Urinary bladder (tissue), 4 donors: ENCODE data around the gene AXIN2. TPM values are rescaled to one million over a fixed set of nuclear protein-coding genes. Genes with fewer than 3 reads are reported as not detected.
"Not testable (repeated sequence)": the region's sequence is repeated elsewhere in the genome, so short reads cannot be mapped to it uniquely, and the experiment has no call there.

Source experiments
- DNase-seq: peaks from one replicate; pipeline ENCODE4 v3.0.0-alpha.2; 2015; ENCODE audit errors: extremely low spot score
- H3K27ac ChIP-seq: one replicate; pipeline ENCODE4 v1.5.1; 2013; ENCODE audit warnings: low read depth, mild to moderate bottlenecking, moderate library complexity
- H3K36me3 ChIP-seq: one replicate; pipeline ENCODE4 v1.6.1; 2013; ENCODE audit warnings: mild to moderate bottlenecking, moderate library complexity; ENCODE audit not compliant: insufficient read depth
- H3K4me1 ChIP-seq: one replicate; pipeline ENCODE4 v1.6.1; 2013; ENCODE audit warnings: mild to moderate bottlenecking, moderate library complexity; ENCODE audit not compliant: insufficient read depth
- H3K4me3 ChIP-seq: one replicate; pipeline ENCODE4 v1.5.1; 2013; ENCODE audit warnings: low read depth, low read length
- WGBS: extraction: QIAGEN DNeasy Blood & Tissue Kit; methylation state at CpG from one replicate; pipeline ENCODE4 v1.1.7; 2013; 5-methylcytosine and 5-hydroxymethylcytosine counted together
- polyA plus RNA-seq: library from polyadenylated mRNA; stranded (reverse); fragments of 200-250 nt; gene quantifications from one replicate; pipeline ENCODE4 v1.2.3, GENCODE V29; 2013
- total RNA-seq: library from RNA; depleted of rRNA; stranded (reverse); fragments of >200 nt; gene quantifications from one replicate; pipeline ENCODE4 v1.2.3, GENCODE V29; 2014
- donor health status: healthy with polysubstance abuse.
- donor health status: healthy.

AXIN2 gene
- total and polyA plus RNA-seq, 2 donors: 23.4 to 25.4 TPM

DNA sequence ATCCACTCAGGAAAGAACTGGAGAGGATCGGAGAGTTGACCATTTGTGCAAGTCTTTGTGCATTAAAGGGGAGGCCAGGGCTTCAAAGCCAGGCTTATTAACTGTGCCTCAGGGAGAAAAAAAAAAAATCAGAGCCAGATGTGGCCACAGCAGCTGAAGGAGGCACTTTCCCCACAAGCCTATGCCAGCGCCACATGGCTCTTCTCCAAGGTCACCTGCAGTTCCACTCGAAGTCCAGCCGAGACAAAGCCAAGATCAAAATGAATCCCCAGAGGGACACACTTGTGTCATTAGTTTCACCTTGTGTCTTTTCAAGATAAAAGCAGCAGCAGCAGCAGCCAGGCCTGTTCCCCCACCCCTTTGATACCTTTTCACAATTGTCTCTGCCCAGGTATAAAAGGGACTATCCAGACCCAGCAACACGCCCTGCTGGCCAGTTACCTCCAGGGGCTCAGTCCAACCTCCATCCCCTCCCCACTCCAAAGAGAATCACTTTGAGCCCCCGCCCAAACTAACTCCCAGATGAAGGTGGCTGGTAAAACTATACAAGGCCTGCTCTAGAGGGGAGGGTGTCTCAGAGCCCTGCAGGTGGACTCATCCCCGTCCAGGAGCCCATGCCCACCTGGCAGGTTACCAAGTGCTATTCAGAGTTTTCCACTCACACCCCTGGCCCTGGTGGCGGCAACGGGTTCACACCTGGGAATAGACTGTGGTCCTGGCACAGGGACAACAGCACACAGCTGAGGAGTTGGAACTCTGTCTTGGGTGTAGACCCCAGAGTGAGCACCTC is 29.2 kb downstream of the AXIN2 start:
- WGBS: 46% methylated on average over 9 of the region's 9 CpGs
- no peak for DNase-seq
- peak overlapping the region; percentile 52 for H3K27ac ChIP-seq
- H3K36me3 ChIP-seq: peaks cover 2% of the 10 kb centered on the region
- H3K4me3 ChIP-seq: no peak overlapping the region
- H3K4me1 ChIP-seq: no peaks in the 10 kb centered on the region

GRCh38 chr17:65531256-65532100 is 30.0 kb downstream of the AXIN2 start:
- peaks cover 2% of the 10 kb centered on the region for H3K36me3 ChIP-seq
- peak overlapping the region; percentile 53 for H3K27ac ChIP-seq
- no peaks in the 10 kb centered on the region for H3K4me1 ChIP-seq
- DNase-seq: peak; percentile 92
- WGBS: 15% methylated on average over 16 of the region's 16 CpGs
- no peak overlapping the region for H3K4me3 ChIP-seq

DNA sequence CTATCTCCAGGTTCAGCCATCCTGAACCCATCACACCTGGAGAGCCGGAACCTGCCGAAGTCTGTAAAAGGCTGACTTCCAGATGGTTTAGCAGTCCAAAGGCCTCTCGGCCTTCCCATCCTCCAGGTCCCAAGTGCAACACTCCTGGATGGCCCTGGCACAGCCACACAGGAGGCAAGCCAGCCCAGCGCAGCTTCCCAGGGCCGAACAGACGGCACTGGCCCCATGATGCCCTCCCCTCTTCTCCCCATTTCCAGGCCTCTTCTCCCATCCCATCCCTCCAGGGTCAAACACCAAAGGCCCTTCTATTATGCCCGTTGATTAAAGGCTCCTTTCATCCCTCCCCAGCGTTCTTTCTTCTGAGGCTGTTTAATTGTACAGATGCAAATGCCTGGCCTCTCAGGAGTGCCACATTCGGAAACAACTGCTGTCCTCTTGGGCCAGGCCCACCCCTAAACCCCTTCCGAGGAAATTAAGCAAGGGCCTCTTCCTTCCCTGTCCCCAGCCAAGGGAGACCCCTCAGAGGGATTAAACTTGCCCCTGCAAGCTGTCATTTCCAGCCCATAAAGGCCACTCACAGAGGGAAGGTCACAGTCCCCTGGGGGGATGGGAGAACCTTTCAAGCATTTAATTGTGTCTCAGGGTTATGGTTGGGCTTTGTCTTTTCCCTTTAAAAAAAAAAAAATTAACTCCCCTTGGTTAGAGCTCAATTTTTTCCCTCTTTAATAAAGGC is 30.8 kb downstream of the AXIN2 start:
- Histone ChIP-seq H3K27ac (peak overlapping the region; percentile 41), H3K36me3 (peaks cover 2% of the 10 kb centered on the region), H3K4me1 (no peaks in the 10 kb centered on the region), H3K4me3 (no peak overlapping the region)
- 44% methylated on average over 10 of the region's 10 CpGs for WGBS
- DNase-seq: no peak

- no peak overlapping the region for H3K4me3 ChIP-seq
- H3K27ac ChIP-seq: no peak overlapping the region
- peaks cover 2% of the 10 kb centered on the region for H3K36me3 ChIP-seq
- no peaks in the 10 kb centered on the region for H3K4me1 ChIP-seq
- DNase-seq: no peak
- WGBS: 71% methylated on average over 17 of the region's 17 CpGs
These were observed 31.5 kb downstream of the AXIN2 start for GRCh38 chr17:65529761-65530522.

GRCh38 chr17:65529040-65529633 is 32.3 kb downstream of the AXIN2 start:
- no peak for DNase-seq

GRCh38 chr17:65527857-65528591 is 33.4 kb downstream of the AXIN2 start:
- H3K4me3 ChIP-seq: no peak overlapping the region
- no peak for DNase-seq
- no peaks in the 10 kb centered on the region for H3K4me1 ChIP-seq
- no peak overlapping the region for H3K27ac ChIP-seq
- WGBS: 83% methylated on average over 16 of the region's 16 CpGs
- H3K36me3 ChIP-seq: no peaks in the 10 kb centered on the region

More at GRCh38 chr17:65529040-65529633, 32.3 kb downstream of the AXIN2 start:
- Histone ChIP-seq H3K27ac (no peak overlapping the region), H3K4me1 (no peaks in the 10 kb centered on the region), H3K36me3 (peaks cover 2% of the 10 kb centered on the region), H3K4me3 (no peak overlapping the region)
- WGBS: 81% methylated on average over 7 of the region's 7 CpGs

GRCh38 chr17:65527381-65527780 is 34.1 kb downstream of the AXIN2 start:
- Histone ChIP-seq H3K4me3 (no peak overlapping the region), H3K4me1 (no peaks in the 10 kb centered on the region), H3K36me3 (no peaks in the 10 kb centered on the region), H3K27ac (no peak overlapping the region)
- no peak for DNase-seq
- WGBS: 82% methylated on average over 8 of the region's 8 CpGs

GRCh38 chr17:65526854-65527253 is 34.6 kb downstream of the AXIN2 start:
- H3K4me1 ChIP-seq, H3K4me3 ChIP-seq, DNase-seq, H3K27ac ChIP-seq, H3K36me3 ChIP-seq: not testable (repeated sequence)
- WGBS: 93% methylated on average over 7 of the region's 7 CpGs

GRCh38 chr17:65523853-65524664 is 37.4 kb downstream of the AXIN2 start:
- DNase-seq: no peak
- Histone ChIP-seq H3K36me3 (no peaks in the 10 kb centered on the region), H3K27ac (no peak overlapping the region), H3K4me1 (no peaks in the 10 kb centered on the region), H3K4me3 (no peak overlapping the region)
- WGBS: 57% methylated on average over 16 of the region's 16 CpGs

DNA sequence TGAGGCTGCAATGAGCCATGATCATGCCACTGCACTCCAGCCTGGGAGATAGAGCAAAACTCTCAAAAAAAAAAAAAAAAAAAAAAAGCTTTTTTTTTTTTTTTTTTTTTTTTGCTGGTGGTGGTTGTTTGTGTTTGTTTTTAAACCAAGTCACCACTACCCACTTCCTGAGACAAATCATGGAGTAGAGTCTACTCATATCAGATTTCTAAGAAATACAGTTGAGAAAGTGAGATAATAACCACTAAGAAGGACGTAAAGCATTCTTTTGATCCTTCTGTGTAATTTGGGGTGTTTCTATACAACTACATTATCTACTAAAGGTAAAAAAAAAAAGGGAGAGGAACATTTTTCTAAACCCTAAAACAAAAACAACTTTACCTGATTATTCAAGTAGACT is 38.0 kb downstream of the AXIN2 start:
- Histone ChIP-seq H3K27ac (no peak overlapping the region), H3K4me3 (no peak overlapping the region), H3K36me3 (no peaks in the 10 kb centered on the region), H3K4me1 (no peaks in the 10 kb centered on the region)
- 78% methylated on average over 1 of the region's 1 CpG for WGBS
- no peak for DNase-seq

- no peak overlapping the region for H3K27ac ChIP-seq
- no peaks in the 10 kb centered on the region for H3K36me3 ChIP-seq
- H3K4me1 ChIP-seq: no peaks in the 10 kb centered on the region
- no peak for DNase-seq
- 93% methylated on average over 14 of the region's 14 CpGs for WGBS
- H3K4me3 ChIP-seq: no peak overlapping the region
These were observed 38.6 kb downstream of the AXIN2 start for GRCh38 chr17:65522751-65523404.
